ENCODE results near the gene MRPS17.
A peak's percentile ranks its signal among the peaks of the same experiment; 100 is the strongest.

MRPS17 gene

GRCh38 chr7:55957190-55957589 is 5.5 kb downstream of the MRPS17 start:
- H3K27me3 ChIP-seq (replicated peaks; ENCODE audit: control insufficient read depth, insufficient read depth, low read length) = no peaks in the 10 kb centered on the region
- no peaks in the 10 kb centered on the region for H3K4me1 ChIP-seq (ENCODE audit: control insufficient read depth, insufficient read depth, low read length)
- no peak overlapping the region for H3K9ac ChIP-seq (ENCODE audit: low read length)
- DNase-seq (ENCODE audit: low read depth) = no peak
- H3K4me3 ChIP-seq (ENCODE audit: low read length) = no peak overlapping the region
- H3K9me3 ChIP-seq (ENCODE audit: control insufficient read depth, low read length) = no peaks in the 10 kb centered on the region
- H3K36me3 ChIP-seq (ENCODE audit: control insufficient read depth, insufficient read depth, low read length, severe bottlenecking) = peaks cover 6% of the 10 kb centered on the region

GRCh38 chr7:55962014-55962413 is 10.3 kb downstream of the MRPS17 start:
- Histone ChIP-seq H3K9ac (ENCODE audit: low read length) (no peak overlapping the region), H3K36me3 (ENCODE audit: control insufficient read depth, insufficient read depth, low read length, severe bottlenecking) (peaks cover 3% of the 10 kb centered on the region), H3K27me3 (replicated peaks; ENCODE audit: control insufficient read depth, insufficient read depth, low read length) (no peaks in the 10 kb centered on the region), H3K9me3 (ENCODE audit: control insufficient read depth, low read length) (no peaks in the 10 kb centered on the region), H3K4me3 (ENCODE audit: low read length) (no peak overlapping the region), H3K4me1 (ENCODE audit: control insufficient read depth, insufficient read depth, low read length) (peaks cover 9% of the 10 kb centered on the region)
- no peak for DNase-seq (ENCODE audit: low read depth)

GRCh38 chr7:55963584-55964168 is 12.0 kb downstream of the MRPS17 start:
- no peak for DNase-seq (ENCODE audit: low read depth)
- Histone ChIP-seq H3K4me3 (ENCODE audit: low read length) (peak overlapping the region; percentile 77), H3K9me3 (ENCODE audit: control insufficient read depth, low read length) (no peaks in the 10 kb centered on the region), H3K4me1 (ENCODE audit: control insufficient read depth, insufficient read depth, low read length) (peaks cover 9% of the 10 kb centered on the region), H3K27me3 (replicated peaks; ENCODE audit: control insufficient read depth, insufficient read depth, low read length) (no peaks in the 10 kb centered on the region), H3K9ac (ENCODE audit: low read length) (peak overlapping the region; percentile 98), H3K36me3 (ENCODE audit: control insufficient read depth, insufficient read depth, low read length, severe bottlenecking) (peaks cover 5% of the 10 kb centered on the region)

GRCh38 chr7:55964261-55965099 is 12.8 kb downstream of the MRPS17 start, which contains the start of gene NIPSNAP2:
NIPSNAP2 (plus strand) TSS chr7:55964585; CDS start chr7:55964610, 25 bp downstream.
- Histone ChIP-seq H3K4me1 (ENCODE audit: control insufficient read depth, insufficient read depth, low read length) (peaks cover 9% of the 10 kb centered on the region), H3K4me3 (ENCODE audit: low read length) (peak within 1 kb of the TSS; percentile 93), H3K9me3 (ENCODE audit: control insufficient read depth, low read length) (no peaks in the 10 kb centered on the region), H3K36me3 (ENCODE audit: control insufficient read depth, insufficient read depth, low read length, severe bottlenecking) (peaks cover 5% of the 10 kb centered on the region), H3K9ac (ENCODE audit: low read length) (peak within 1 kb of the TSS; percentile 98), H3K27me3 (replicated peaks; ENCODE audit: control insufficient read depth, insufficient read depth, low read length) (no peaks in the 10 kb centered on the region)
- DNase-seq (ENCODE audit: low read depth) = peak; percentile 82

- Histone ChIP-seq H3K9me3 (ENCODE audit: control insufficient read depth, low read length) (no peaks in the 10 kb centered on the region), H3K27me3 (replicated peaks; ENCODE audit: control insufficient read depth, insufficient read depth, low read length) (no peaks in the 10 kb centered on the region), H3K4me1 (ENCODE audit: control insufficient read depth, insufficient read depth, low read length) (peaks cover 9% of the 10 kb centered on the region), H3K9ac (ENCODE audit: low read length) (peak overlapping the region; percentile 98), H3K4me3 (ENCODE audit: low read length) (peak overlapping the region; percentile 93), H3K36me3 (ENCODE audit: control insufficient read depth, insufficient read depth, low read length, severe bottlenecking) (peaks cover 8% of the 10 kb centered on the region)
- DNase-seq (ENCODE audit: low read depth) = no peak
Measured at GRCh38 chr7:55965100-55965470, 13.4 kb downstream of the MRPS17 start.

GRCh38 chr7:55965805-55966421 is 14.2 kb downstream of the MRPS17 start:
- Histone ChIP-seq H3K4me1 (ENCODE audit: control insufficient read depth, insufficient read depth, low read length) (peaks cover 9% of the 10 kb centered on the region), H3K9me3 (ENCODE audit: control insufficient read depth, low read length) (no peaks in the 10 kb centered on the region), H3K27me3 (replicated peaks; ENCODE audit: control insufficient read depth, insufficient read depth, low read length) (no peaks in the 10 kb centered on the region), H3K9ac (ENCODE audit: low read length) (peak overlapping the region; percentile 98), H3K36me3 (ENCODE audit: control insufficient read depth, insufficient read depth, low read length, severe bottlenecking) (peaks cover 9% of the 10 kb centered on the region), H3K4me3 (ENCODE audit: low read length) (peak overlapping the region; percentile 93)
- peak; percentile 82 for DNase-seq (ENCODE audit: low read depth)

GRCh38 chr7:55966851-55967250 is 15.2 kb downstream of the MRPS17 start:
- no peak overlapping the region for H3K9ac ChIP-seq (ENCODE audit: low read length)
- no peaks in the 10 kb centered on the region for H3K27me3 ChIP-seq (replicated peaks; ENCODE audit: control insufficient read depth, insufficient read depth, low read length)
- peaks cover 9% of the 10 kb centered on the region for H3K4me1 ChIP-seq (ENCODE audit: control insufficient read depth, insufficient read depth, low read length)
- H3K9me3 ChIP-seq (ENCODE audit: control insufficient read depth, low read length) = no peaks in the 10 kb centered on the region
- H3K4me3 ChIP-seq (ENCODE audit: low read length) = no peak overlapping the region
- DNase-seq (ENCODE audit: low read depth) = no peak
- peaks cover 9% of the 10 kb centered on the region for H3K36me3 ChIP-seq (ENCODE audit: control insufficient read depth, insufficient read depth, low read length, severe bottlenecking)

GRCh38 chr7:55969391-55969790 is 17.7 kb downstream of the MRPS17 start:
- peaks cover 4% of the 10 kb centered on the region for H3K4me1 ChIP-seq (ENCODE audit: control insufficient read depth, insufficient read depth, low read length)
- no peaks in the 10 kb centered on the region for H3K27me3 ChIP-seq (replicated peaks; ENCODE audit: control insufficient read depth, insufficient read depth, low read length)
- DNase-seq (ENCODE audit: low read depth) = no peak
- H3K4me3 ChIP-seq (ENCODE audit: low read length) = no peak overlapping the region
- no peaks in the 10 kb centered on the region for H3K9me3 ChIP-seq (ENCODE audit: control insufficient read depth, low read length)
- H3K36me3 ChIP-seq (ENCODE audit: control insufficient read depth, insufficient read depth, low read length, severe bottlenecking) = peaks cover 9% of the 10 kb centered on the region
- no peak overlapping the region for H3K9ac ChIP-seq (ENCODE audit: low read length)

- peaks cover 9% of the 10 kb centered on the region for H3K36me3 ChIP-seq (ENCODE audit: control insufficient read depth, insufficient read depth, low read length, severe bottlenecking)
- H3K27me3 ChIP-seq (replicated peaks; ENCODE audit: control insufficient read depth, insufficient read depth, low read length) = no peaks in the 10 kb centered on the region
- no peaks in the 10 kb centered on the region for H3K9me3 ChIP-seq (ENCODE audit: control insufficient read depth, low read length)
- H3K4me1 ChIP-seq (ENCODE audit: control insufficient read depth, insufficient read depth, low read length) = peaks cover 4% of the 10 kb centered on the region
- H3K9ac ChIP-seq (ENCODE audit: low read length) = no peak overlapping the region
- H3K4me3 ChIP-seq (ENCODE audit: low read length) = no peak overlapping the region
- no peak for DNase-seq (ENCODE audit: low read depth)
Measured at GRCh38 chr7:55970561-55970960, 18.9 kb downstream of the MRPS17 start.

- no peak for DNase-seq (ENCODE audit: low read depth)
Measured at GRCh38 chr7:55970978-55971377, 19.3 kb downstream of the MRPS17 start.

GRCh38 chr7:55973747-55974250 is 22.1 kb downstream of the MRPS17 start:
- Histone ChIP-seq H3K9ac (ENCODE audit: low read length) (no peak overlapping the region), H3K9me3 (ENCODE audit: control insufficient read depth, low read length) (no peaks in the 10 kb centered on the region), H3K4me1 (ENCODE audit: control insufficient read depth, insufficient read depth, low read length) (peaks cover 5% of the 10 kb centered on the region), H3K27me3 (replicated peaks; ENCODE audit: control insufficient read depth, insufficient read depth, low read length) (no peaks in the 10 kb centered on the region), H3K4me3 (ENCODE audit: low read length) (no peak overlapping the region), H3K36me3 (ENCODE audit: control insufficient read depth, insufficient read depth, low read length, severe bottlenecking) (peaks cover 10% of the 10 kb centered on the region)
- no peak for DNase-seq (ENCODE audit: low read depth)

More at GRCh38 chr7:55970978-55971377, 19.3 kb downstream of the MRPS17 start:
- Histone ChIP-seq H3K9me3 (ENCODE audit: control insufficient read depth, low read length) (no peaks in the 10 kb centered on the region), H3K4me1 (ENCODE audit: control insufficient read depth, insufficient read depth, low read length) (peaks cover under 1% of the 10 kb centered on the region), H3K27me3 (replicated peaks; ENCODE audit: control insufficient read depth, insufficient read depth, low read length) (no peaks in the 10 kb centered on the region), H3K36me3 (ENCODE audit: control insufficient read depth, insufficient read depth, low read length, severe bottlenecking) (peaks cover 9% of the 10 kb centered on the region), H3K4me3 (ENCODE audit: low read length) (no peak overlapping the region), H3K9ac (ENCODE audit: low read length) (no peak overlapping the region)
